HG03439 (cell line): Measurements from ENCODE around the gene GRK6.

Experiments
- ATAC-seq: cut with Tn5 transposase; IDR thresholded peaks from one replicate; pipeline ENCODE4 v1.9.1; 2021; ENCODE audit warnings: mild to moderate bottlenecking, moderate library complexity; ENCODE audit not compliant: unreplicated experiment

Gene GRK6

DNA sequence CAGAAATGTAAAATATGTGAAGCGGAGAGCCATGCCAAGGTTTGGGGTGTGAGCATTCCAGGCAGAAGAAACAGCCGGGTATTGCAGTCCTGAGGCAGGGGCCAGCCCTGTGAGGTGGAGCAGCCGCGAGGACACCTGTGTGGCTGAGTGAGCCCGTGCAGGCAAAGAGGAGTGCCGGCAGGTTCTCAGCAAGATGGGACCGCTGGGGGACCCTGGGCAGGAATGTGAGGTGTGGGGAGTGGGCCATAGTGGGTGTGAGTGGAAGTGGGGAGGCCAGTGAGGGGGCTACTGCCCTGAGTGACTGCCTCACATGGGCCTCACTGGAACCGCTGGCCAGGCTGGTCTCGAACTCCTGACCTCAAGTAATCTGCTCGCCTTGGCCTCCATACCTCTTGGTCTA, 12.0 kb downstream of the GRK6 start:
- no peak for ATAC-seq

DNA sequence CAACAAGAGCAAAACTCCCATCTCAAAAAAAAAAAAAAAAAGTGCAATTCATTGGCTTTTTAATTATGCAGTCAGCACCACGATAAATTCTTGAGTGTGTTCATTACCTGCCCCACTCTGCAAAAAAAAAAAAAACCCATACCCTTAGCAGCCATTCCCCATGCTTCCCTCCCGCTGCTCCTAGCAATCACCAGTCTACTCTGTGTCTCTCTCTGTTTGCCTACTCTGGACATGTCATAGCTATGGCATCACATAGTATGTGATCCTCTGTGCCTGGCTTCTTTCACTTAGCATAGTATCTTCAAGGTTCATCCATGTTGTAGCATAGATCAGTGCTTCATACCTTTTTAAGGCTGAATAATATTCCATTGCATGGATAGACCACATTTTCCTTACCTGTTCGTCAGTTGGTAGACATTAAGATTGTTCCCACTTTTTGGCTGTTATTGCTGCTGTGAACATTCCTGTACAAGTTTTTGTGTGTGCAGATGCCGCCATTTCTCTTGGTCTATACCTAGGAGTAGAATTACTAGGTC, 13.1 kb downstream of the GRK6 start:
- ATAC-seq, result no peak

DNA sequence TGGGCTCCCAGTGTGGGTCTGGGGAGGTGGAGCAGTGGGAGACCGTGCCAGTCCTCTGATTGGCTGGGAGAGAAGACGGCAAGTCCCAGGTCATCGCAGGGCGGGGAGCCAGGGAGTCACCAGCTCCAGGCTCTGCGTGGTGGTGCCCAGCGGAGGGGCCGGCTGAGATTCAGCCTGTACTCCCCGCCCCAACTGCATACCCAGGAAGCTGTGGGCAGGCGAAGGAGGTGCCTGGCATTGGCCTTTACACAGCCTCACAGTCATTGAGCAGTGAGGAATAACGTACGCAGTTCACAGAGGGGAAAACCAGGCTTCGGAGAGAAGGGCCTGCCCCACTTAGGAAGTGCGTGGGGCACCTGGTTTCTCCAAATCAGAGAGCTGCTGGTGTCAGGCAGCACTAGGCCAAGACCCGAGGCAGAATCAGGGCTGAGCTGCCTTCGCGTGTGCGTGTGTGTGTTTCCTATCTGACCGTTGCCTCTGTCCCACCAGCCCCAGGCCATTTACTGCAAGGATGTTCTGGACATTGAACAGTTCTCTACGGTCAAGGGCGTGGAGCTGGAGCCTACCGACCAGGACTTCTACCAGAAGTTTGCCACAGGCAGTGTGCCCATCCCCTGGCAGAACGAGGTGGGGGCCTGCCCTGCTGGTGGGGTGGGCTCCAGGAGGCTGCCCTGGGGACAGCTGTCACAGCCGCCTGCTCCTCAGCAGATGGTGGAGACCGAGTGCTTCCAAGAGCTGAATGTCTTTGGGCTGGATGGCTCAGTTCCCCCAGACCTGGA, 13.9 kb downstream of the GRK6 start:
- no peak for ATAC-seq

DNA sequence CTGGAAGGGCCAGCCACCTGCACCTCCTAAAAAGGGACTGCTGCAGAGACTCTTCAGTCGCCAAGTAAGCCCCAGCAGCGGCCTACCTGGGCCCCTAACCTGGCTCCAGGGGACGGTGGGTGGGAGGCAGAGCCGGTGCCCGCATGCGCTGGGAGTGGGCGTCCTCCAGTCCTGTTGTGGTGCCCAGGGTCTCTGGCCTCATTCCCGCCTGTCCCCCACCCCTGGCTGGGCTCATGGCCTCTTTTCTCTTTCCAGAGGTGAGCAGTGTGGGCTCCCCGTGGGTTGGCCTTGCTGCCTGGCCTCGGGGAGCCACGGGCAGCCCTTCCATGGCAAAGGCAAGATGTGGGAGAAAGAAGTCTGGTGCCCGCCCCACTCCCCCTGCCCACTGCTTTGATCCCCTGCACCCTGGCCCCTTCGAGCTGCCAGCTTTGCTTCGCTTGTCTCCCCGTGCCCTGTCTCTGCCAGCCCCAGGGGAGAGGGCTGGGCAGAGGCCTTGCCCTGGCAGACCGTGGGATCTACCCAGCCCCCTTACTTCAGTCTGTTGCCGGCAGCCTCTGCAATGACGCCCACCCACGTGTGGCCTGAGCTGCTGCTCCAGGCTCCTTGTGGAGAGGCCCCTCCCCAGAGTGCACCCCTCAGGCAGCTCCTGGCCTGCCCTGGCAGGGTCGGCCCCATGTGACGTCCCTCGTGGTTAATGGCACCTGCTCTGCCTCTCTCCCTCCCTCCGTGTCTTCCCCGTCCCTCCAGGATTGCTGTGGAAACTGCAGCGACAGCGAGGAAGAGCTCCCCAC, 14.7 kb downstream of the GRK6 start:
- no peak for ATAC-seq

DNA sequence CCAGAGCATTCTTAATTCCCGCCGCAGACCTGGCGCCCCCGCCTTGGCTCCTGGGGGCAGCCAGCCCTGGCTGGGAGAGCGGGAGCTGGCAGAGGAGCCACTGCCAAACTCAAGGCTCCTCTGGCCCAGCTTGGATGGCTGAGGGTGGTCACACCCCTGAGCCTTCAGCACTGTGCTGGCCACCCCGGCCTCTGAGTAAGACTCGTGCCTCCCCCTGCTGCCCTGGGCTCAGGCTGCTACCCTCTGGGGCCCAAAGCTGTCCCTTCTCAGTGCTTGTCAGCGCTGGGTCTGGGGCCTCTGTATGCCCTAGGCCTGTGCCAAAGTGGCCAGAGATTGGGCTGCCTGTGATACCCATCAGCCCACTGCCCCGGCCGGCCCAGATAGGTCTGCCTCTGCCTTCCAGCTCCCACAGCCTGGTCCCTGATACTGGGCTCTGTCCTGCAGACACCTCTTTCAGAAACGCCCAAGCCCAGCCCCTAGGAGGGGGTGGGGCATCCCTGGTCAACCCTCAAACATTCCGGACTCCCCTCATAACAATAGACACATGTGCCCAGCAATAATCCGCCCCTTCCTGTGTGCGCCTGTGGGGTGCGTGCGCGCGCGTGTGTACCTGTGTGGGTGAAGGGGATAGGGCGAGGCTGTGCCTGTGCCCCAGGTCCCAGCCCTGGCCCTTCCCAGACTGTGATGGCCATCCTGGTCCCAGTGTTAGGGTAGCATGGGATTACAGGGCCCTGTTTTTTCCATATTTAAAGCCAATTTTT, 15.8 kb downstream of the GRK6 start:
- ATAC-seq, result no peak

DNA sequence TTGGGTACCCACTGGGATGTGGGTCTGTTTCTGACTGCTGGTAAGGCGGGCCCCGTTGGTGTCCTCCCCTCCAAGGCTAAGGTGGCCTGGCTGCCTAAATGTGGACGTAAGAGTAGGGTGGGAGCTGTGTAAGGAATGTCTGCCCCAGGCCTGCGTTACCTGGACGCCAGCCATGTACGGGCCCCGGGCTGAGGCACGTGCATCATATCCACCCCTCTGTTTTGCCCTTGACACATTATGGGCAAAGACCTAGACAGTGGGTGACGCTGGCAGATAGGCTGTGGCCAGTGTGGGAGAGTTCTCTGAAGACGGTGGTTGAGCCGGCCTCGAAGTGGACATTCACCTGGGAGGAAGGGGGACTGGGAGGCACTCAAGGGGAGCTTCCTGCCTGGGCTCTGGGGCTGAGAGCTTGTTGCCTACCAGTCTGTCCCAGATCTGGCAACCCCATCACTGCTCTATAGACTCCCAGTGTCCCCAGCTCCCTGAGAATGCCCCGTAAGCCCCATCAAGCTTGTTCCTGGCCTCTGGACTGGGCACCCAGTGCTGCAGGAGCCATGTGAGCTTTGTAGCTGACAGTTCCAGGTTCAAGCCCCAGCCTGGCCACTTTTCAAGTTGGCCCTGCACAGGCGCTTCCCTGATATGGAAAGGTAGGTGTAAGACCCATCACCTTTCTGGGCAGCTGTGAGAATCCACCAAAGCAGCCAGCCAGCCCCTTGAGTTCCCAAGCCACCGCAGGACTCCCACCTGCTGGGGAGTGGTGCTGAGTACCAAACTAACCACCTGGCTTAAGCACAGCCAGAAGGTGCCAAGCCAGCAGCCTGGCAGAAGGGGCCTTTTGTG, 16.9 kb downstream of the GRK6 start:
- ATAC-seq, result no peak

DNA sequence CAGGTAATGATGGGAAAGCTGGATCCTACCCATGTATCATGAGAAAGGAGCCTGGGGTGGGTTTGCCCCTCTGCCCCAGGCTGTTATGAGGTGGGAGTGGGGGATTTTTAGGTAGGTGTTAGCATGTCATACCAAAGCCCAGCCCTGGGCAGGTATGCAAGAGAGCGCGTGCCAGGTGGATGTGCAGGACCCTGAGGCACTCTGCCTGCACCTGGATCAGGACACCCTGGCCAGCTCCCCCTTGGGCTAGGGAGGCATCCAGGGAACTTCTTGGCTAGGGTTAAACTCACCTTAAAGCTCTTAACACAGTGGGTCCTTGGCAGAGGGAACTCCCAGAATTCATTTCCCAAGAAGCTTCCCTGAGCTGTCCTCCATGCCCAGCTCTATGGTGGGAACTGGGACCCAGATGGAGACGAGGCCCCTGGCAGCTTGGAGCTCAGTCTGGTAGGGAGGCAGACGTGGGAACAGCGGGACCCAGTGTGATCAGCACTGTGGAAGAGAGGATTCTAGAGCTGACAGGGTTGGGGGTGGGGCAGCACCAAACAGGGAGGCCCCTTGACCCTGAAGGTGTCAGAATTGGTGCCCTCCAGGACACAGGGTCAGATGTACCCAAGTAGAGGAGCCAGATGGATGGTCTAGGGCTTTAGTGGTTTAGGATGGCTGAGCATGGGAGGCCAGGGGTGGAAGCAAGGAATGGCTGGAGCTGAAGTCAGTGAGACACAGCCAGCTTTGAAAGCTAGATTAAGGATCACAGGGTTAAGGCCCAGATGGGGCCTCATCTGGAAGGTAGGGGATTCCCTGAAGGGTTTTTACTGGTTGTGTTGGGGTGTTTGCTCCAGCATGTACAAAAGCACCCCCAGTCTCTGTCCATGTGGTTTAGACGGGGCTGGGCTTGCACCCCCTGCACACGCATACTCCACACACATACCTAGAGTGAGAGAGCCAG, 17.9 kb downstream of the GRK6 start:
- ATAC-seq, result no peak

DNA sequence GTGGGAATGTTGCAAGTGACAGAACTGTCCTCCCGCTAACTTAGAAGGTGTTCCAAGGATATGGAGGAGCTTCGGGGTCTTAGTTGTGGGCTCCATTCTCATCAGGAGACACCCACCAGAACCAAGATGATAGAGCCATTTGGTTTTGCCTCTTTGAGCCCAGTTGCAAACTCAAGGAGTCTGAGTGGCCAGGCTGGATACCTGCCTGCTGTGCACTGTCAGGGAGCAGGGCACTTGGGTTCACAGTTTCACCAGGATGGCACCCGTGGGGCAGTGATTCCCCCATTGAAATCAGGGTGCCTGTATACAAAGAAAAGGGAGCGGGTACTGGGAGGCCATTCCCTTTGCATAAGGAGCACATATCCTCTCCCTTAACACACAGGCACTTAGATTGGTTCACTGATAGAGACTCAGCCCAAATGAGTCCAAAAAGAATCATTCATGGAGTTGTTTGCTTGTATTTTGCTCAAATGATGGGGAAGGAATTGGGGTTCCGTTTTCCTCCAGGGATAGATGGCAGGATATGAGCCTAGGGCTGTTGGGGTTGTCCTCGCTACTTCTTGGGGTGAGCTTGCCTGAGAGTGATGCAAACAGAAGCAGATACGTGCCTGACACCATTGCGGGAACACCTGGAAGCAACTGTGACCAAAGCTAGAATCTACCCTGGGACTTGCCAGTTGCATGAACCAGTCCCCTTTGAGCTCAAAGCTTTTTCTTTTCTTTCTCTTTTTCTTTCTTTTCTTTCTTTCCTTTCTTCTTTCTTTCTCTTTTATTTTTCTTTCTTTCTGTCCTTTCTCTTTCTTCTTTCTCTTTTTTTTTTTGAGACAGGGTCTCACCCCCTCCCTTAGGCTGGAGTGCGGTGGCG, 18.8 kb downstream of the GRK6 start:
- no peak for ATAC-seq

DNA sequence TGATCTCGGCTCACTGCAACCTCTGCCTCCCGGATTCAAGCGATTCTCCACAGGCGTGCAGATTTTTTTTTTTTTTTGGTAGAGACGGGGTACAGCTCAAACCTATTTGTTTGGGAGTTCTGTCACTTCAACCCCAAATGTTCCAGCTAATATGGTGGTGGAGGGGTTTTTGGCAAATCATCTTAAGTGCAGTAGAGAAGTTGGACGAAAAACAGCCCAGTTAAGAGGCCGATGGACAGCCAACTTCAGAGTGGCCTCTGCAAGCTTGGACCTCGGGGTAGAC, 19.4 kb downstream of the GRK6 start:
- no peak for ATAC-seq

DNA sequence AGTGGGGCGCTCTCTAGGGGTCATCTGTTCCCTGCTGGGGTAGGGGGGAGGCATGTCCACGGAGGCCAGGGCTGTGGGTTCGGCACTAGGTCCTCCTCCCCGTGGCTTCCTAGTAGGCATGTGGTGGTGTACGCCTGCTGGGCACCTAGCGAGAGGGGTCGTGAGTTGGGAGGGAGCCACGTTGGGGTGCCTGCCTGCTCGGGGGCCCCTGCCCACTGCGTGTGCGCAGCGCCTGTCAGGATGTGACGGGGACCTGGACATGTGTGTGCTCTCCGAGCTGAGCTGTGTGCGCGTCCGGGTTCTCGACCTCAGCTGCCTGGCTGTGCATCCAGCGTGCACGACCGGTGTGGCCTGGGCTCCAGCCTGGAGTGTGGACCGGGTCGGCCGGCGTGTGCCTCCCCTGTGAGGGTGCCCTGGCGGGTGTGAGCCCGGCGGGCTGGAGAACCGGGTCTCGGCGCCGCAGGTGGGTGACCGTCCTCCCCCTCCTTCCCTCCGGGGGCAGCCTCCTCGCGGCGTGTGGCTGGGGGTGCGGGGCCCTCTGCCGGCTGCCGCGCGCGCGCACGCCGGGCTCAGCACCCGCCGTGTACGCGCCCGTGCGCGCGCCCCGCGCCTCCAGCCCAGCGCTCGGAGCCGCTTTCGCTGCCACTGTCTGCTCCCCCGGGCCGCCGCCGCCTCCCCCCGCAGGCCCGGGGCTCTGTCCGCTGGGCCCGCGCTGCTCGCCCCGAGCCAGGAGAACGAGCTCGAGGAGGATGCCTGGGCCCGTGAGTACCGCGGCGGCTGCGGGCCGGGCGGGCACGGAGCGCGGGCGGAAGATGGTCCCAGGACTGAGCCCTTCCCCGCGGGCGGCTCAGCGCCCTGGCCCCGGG, 20.0 kb downstream of the GRK6 start, which contains the start of gene PRR7:
PRR7 (plus strand) TSS at position 615 of the 866 bp plus-strand sequence. CDS start 8,254 bp downstream, outside the sequence.
- peak; percentile 37 for ATAC-seq

DNA sequence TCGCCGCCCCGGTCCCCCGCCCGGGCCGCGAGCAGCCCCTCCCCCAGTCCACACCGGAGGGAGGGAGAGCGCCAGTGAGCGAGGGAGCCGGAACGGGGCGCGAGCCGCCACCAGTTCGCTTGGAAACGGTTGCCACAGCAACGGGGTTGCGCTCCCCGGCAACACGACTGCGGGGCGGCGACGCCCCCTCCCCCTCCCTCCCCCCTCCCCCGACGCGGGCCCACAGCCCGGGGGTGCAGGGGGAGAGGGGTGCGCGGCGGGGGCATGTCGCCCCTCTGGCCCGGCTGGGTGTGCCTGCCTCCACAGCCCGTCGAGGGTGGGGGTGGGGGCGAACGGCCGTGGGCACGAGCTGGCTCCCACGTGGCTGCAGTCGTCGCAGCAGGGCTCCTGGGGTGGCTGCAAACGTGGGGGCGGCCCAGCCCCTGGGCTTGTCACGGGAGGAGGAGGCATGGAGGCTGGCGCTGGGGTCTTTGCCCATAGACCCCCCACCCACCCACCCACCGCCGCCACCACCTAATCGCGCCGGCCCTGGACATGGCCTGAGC, 20.7 kb downstream of the GRK6 start:
- ATAC-seq, result peak; percentile 33

DNA sequence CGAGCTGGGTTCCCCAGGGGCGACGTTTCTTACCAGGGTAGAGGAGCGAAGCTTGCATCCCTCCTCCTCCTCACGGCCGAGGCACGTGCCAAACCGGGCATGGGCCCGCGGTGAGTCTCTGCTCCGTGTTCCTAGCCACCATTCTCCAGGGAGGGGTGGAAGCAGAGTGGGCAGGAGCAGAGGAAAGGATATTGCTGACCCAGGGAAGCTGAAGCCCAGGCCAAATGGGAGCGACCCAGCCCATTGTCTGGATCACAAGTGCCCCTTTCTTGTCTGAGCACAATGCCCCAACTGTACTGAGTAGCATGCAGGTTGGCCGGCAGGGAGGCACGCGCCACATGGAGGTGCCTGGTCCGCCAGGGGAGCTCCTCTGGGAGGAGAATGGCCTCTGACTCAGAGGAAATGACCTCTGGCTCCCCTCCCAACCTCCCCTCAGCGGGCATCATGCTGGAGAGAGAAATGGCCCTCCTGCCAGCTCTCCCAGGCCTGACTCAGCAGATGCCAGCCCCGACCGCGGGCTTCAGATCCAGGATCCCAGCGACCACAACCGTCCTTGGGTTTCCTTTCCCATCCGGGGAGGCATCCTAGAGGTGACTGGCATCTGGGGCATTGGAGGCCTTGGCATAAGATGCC, 21.3 kb downstream of the GRK6 start:
- no peak for ATAC-seq

DNA sequence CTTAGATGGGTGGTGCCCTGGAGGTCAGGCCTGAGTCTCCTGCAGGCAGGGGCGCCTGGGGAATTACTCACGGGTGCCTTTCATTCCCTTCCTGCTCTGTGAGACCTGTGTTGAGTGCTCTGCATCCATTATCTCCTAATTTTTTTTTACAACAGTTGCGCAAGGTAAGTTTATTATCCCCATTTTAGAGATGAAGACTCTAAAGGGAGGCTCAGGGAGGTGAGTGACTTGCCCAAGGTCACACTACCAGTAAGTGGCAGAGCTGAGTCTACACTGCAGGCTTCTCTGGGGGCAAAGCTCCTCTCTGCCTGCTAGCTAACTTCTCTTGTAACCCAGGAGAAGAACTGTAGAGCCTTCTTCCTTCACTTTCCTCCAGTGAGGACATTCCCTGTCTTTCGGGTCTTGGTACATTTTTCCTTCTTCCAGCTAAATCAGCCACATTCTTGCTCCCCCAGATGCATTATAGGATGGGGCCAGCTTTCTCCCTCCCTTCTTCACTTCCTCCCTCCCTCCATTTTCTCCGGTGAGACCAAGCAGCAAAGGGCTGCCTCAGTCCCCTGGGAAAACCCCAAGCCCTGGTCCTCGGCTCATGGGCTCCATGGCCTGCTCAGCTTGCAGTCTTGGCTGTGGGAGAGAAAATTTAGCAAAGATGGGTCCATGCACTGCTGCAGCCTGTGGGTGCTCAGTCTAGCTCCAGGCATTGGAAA, 21.9 kb downstream of the GRK6 start:
- ATAC-seq, result no peak

DNA sequence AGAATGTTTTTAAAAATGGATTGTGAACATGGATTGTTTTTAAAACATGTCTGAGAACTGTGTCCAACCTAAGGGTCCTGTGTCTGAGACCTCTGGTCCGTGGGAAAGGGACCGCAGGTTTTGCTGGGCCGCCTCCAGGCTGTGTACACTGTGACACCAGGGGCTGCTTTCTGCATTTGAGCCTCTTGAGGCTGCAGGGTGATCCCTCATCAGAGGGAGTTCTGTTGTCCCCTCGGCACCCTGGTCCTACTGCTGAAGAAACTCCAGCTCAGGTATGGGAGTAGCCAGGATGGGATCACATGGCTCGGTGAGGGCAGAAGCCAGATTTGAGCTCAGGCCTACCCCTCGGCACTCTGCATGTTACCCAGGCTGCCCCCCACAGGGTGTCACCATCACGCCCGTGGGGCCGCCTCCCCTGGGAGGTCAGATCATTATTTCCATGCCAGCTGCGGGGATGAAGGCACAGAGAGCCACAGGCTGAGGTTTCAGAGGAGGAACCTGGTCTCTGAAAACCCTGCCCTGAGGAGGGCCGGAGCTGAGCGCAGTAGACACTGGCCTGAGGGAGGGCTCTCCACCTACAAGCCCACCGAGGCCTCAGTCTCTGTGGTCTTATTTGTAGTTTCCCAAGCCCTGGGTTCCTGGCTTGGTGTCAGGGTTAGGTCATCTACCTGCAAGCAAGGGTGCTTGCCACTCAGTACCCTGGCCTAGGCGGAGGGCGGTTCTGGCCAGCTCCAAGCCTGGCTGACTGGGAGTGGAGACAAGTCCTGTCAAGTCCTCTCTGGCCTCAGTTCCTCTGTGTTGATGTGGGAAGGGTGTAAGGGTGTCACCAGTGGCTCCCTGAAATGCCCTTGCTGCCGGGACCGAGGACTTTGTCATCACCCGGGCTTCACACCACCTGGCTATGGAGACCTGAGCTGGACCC, 22.9 kb downstream of the GRK6 start:
- no peak for ATAC-seq
